ENCODE results near the gene ZNF507.
"Not testable (repeated sequence)": the region's sequence is repeated elsewhere in the genome, so short reads cannot be mapped to it uniquely, and the experiment has no call there.

The ZNF507 gene

DNA sequence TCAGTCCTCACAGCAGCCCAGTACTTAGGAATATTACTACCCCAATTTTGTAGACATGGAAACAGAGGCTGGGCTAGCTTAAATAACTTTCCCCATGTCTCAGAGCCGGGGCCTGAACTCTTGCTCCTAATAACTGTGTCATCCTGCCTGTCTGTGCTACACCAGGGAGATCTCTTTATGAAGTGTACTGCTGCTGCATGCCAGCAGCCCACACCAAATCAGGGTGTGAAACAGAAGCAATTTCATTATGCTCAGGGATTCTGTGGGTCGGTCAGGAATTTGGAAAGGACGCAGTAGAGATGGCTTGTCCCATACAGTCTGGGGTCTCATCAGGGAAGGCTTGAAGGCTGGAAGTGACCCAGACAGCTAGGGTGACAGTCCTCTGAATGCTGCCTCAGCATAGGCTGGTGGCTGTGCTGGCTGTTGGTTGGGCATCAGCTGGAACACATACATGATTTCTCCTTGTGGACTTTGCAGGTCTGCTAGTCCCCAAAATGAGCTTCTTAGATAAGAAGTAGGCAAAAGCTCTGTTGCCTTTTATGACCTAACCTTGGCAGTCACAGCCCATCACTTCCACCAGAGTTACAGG lies 22.6 kb downstream of the ZNF507 start:
- DNase-seq (ENCODE audit: low read depth, low spot score), result no peak

DNA sequence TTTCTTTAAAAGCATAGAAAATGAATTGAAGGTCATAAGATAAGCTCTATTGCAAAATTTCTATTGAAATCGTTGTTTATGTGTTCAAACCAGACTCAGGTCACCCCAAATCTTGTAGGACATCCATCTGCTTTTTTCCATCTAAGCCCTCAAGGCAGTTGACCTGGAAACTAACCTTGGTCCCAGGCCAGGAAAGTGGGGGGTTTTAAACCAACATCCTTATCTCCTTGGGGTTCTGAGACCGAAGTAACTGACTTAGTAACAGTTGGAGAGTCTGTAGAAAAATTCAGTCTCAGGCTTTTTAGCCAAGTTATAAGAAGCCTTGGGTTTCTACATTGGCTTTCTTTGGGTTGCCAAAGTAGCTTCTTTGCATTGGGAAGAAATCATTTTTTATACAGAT lies 23.4 kb downstream of the ZNF507 start:
- no peak for DNase-seq (ENCODE audit: low read depth, low spot score)

GRCh38 chr19:32372726-32373517 lies 27.5 kb downstream of the ZNF507 start:
- DNase-seq (ENCODE audit: low read depth, low spot score), result no peak

GRCh38 chr19:32373585-32374295 lies 28.3 kb downstream of the ZNF507 start:
- no peak for DNase-seq (ENCODE audit: low read depth, low spot score)

DNA sequence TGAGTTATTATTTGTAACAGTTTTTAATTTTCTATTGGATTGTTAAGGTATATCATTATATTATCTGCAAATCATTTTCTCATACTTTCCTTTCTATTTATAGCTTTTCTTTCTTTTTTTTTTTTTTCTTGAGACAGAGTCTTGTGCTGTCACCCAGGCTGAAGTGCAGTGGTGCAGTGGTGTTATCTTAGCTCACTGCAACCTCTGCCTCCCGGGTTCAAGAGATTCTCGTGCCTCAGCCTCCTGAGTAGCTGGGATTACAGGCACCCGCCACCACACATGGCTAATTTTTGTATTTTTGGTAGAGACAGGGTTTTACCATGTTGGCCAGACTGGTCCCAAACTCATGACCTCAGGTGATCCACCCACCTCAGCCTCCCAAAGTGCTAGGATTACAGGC lies 29.0 kb downstream of the ZNF507 start:
- DNase-seq (ENCODE audit: low read depth, low spot score), result not testable (repeated sequence)

- DNase-seq (ENCODE audit: low read depth, low spot score), result not testable (repeated sequence)
Measured at GRCh38 chr19:32377088-32377487, 31.7 kb downstream of the ZNF507 start.

DNA sequence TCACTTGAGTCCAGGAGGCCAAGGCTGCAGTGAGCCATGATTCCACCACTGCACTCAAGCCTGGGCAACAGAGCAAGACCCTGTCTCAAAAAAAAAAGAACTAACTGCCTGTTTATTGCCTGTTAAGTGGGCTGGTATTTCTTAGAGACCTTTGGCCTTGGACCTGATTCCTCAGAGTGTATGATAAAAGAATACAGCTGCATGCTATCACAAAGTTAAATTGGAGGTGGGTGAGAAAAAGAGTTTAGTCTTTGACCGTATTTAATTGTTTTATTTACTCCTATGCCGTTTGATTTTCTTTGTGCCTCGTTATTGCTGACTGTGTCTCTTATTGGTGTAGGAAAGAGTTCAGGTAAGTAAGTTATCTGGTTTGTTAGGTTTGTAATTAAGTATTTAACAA lies 34.9 kb downstream of the ZNF507 start:
- DNase-seq (ENCODE audit: low read depth, low spot score), result no peak

DNA sequence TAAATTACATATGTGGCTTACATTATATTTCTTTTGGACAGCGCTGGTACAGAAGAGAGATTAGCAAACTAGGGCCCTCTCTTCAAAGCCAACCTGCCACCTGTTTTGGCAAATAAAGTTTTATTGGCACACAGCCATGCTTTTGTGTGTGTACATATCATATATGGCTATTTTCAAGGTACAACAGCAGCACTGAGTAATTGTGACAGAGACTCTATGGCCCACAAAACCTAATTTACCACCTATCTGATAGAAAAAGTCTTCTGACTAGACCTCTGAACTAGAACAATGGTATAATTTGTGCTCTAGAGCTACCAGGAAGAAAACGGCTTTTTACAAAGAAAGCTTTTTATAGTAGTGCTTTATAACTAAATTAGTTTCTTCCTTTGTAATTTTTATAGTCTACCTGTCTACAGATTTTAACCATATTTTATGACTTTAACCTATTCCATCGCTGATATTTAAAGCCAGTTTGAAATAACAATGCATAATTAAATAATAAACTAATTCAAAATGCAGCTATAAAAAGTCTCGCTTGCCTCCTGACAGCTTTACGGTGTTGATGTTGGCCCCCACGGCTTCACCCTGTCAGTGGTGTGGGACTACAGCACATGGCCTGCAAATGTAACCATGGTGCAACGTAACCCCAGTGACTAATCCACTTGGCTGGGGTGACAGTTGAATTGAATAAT lies 42.4 kb downstream of the ZNF507 start:
- no peak for DNase-seq (ENCODE audit: low read depth, low spot score)

DNA sequence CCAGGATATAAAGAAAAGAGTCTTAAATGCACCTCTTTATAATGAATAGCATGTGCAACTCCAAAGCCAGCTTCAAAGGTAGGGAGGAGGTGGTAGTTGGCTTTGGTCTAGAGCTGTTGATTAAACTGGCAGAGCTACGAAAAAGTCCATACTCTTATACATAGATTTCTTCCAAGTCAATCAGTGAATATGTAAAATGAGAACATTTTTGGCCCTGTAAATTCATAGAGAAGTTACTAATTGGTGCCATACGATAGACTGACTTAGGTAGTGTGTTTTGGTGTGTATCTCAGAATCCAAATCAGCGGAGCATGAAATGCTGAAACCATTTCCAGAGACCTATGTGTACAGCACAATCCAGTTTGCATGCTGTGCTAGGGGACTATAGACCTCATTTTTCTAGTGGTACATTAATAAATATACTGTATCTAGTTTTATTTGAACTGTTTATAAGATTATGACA lies 43.0 kb downstream of the ZNF507 start:
- no peak for DNase-seq (ENCODE audit: low read depth, low spot score)

GRCh38 chr19:32392901-32393300 lies 47.5 kb downstream of the ZNF507 start:
- no peak for DNase-seq (ENCODE audit: low read depth, low spot score)

- DNase-seq (ENCODE audit: low read depth, low spot score), result no peak
Measured at GRCh38 chr19:32396046-32396652, 50.7 kb downstream of the ZNF507 start.

- no peak for DNase-seq (ENCODE audit: low read depth, low spot score)
Measured at GRCh38 chr19:32397671-32398101, 52.3 kb downstream of the ZNF507 start.

DNA sequence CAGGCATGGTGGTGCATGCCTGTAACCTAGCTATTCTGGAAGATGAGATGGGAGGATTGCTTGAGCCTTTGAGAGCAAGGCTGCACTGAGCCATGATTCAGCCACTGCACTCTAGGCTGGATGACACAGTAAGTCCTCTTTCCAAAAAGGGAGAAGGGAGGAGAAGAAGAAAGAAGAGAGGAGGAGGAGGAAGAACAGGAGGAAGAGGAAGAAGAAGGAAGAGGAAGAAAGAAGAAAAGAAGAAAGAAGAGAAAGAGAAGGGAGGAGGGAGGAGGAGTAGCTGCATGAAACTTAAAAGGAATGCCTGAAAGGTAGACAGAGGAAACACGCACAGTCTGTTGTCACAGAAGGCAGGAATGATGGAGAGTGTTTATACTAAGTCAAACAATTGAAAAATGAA lies 56.6 kb downstream of the ZNF507 start:
- DNase-seq (ENCODE audit: low read depth, low spot score), result no peak

DNA sequence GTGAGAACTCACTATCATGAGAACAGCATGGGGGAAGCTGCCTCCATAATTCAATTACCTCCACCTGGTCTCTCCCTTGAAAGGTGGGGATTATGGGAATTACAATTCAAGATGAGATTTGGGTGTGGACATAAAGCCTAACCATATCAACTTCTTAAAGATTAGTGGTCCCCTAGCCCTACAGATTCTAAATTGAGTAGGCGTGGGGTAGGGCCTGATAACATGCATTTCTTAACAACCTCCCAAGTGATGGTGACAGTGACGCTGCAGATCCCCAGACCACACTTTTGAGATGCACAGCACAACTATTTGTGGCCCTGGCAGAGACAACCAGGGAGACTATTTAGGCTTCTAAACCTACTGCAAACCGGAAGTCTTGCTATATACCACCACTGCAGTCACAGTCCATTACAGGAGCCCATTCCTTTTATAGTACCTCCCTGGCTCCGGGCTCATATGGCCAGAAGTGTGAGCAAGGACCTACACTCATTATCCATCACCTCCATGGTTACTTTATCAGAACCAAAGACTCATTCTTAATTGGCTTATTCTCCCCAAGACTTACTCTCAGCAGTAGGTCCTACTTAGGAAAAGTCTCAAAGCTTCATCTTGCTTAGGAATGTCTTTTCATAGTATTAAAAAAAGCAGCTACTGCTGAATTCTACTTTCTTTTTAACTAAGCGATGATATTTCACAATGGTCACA lies 58.0 kb downstream of the ZNF507 start:
- no peak for DNase-seq (ENCODE audit: low read depth, low spot score)

- DNase-seq (ENCODE audit: low read depth, low spot score), result no peak
Measured at GRCh38 chr19:32404213-32404932, 59.0 kb downstream of the ZNF507 start.

DNA sequence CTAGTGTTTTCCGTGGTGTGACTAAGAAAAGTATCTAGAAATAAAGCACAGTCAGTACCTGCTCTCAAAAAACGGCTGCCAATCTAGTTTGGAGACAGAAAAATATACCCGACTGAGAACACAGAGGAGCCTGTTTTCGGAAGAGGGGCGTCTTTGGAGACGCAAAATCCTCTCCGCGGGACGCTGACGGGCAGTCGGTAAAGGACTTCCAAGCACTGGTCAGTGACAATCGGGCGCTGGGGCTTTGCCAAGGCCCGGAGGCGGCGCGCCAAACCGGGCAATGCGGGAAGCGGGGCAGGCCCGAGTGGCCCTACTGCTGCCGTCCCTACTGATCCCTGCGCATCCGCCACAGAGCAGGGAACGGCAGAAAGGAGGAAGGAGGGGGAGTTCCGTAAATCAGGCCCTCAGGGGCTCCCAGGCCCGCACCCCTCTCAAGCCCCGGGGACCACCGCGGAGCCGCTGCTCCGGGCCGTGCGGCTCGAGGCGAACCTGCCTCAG lies 59.6 kb downstream of the ZNF507 start:
- no peak for DNase-seq (ENCODE audit: low read depth, low spot score)

- DNase-seq (ENCODE audit: low read depth, low spot score), result peak; percentile 78
Measured at GRCh38 chr19:32405431-32406160, 60.2 kb downstream of the ZNF507 start, which contains the start of gene DPY19L3. Gene DPY19L3, plus strand, starts transcription at chr19:32405770. Its CDS starts 2,484 bp downstream, at chr19:32408254.

DNA sequence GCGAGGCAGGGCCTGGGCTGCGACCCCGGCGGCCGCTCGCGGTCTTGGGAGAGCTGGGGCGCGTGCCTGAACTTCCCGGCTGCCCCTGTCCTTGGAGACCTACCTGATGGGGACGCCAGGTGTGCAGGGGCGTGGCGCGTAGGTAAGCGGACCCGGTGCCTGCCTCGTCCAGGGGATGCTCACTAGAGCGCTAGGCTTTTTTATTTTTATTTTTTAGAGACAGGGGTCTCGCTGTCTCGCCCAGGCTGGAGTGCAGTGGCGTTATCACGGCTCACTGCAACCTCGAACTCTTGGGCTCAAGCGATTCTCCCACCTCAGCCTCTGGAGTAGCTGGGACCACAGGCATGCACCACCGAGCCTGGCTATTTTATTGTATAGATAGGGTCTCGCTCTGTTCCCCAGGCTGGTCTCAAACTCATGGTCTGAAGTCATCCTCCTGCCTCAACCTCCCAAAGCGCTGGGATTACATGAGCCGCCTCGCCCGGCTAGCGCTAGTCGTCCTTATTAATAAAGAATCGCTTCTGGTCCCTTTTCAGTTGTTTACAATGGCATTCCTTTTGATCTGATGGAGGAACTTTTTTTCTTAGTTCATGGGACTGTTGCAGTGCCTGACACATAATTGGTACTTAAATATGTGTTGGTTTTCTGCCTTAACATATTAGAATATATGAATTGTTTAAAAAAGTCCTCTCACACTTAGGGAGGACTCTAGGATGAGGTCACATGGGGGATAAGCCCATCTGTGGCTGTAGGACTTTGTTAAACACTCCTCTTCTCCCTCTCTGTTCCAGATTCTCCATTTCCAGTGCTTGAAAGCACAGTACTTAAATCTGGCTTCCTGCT lies 61.0 kb downstream of the ZNF507 start:
- no peak for DNase-seq (ENCODE audit: low read depth, low spot score)

All from activated CD4-positive, CD25-positive, alpha-beta regulatory T cell treated with anti-CD3 and anti-CD28 coated beads, Interleukin-2, amount 50 U/mL, for 16 hours (primary cell).